NCI-H524 treated with DMSO at 0.1 percent for 48 hours (cell line): ENCODE results near the gene TFAP2E.
A peak's percentile ranks its signal among the peaks of the same experiment; 100 is the strongest.

Experiments
- DNase-seq: peaks from one replicate; lab custom pipeline; 2025; lab: John Stamatoyannopoulos, UW

Gene TFAP2E

DNA sequence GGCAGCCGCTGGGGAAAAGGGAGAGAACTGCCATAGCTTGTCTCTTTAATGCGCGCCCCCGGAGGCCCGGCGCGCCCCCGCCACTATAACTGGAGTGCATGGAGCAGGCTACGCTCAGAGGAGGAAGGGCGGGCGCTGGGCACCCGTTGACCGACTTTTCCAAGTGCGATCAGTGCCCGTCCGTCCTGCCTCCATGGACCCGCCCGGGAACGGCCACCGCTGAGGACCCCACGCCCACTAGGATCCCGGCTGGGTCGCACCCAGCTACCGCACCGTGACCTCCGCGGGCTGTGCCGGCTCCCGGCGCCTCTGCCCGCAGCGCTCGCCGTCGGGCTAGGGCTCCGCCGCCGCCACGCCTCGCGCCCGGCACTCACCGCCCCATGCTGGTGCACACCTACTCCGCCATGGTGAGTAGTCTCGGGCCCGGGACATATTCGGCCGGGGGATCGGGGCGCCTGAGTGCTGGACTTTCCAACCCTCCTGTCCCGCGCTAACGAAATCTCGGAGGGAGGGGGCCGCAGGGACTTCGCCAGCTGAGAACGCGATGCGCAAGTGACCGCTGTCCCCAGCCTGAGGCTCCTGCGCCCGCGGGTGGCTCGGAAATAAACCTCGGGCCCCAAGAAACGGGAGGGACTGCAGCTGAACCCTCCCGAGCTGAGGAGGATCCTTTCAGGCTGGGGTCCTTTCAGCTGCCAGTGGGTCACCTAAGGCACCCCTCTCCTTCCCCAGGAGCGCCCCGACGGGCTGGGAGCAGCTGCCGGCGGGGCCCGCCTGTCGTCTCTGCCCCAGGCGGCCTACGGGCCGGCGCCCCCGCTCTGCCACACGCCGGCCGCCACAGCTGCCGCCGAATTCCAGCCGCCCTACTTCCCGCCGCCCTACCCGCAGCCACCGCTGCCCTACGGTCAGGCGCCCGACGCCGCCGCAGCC lies at the start of gene TFAP2E:
Gene TFAP2E (plus strand): TSS at position 117 of the 927 bp plus-strand sequence. CDS start 264 bp downstream, at position 381.
- DNase-seq, result no peak

DNA sequence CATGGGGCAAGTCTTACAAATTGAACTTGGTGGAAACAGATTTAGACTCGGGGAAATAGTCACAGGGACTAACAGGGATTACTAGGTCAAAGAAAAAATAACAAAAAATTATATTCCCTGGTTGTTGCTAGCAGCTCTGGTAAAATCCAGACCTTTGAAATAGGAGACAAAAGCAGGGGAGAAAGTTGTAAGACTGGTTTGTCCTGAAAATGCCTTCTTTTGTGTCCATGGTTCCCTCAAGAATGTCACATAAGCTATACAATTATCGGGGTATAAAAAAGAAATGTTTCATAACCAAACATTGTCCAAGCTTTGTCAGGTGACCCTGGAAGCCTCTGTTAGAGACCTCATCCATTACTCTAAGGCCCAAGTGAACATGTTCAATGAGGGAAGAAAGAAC lies 49.0 kb upstream of the TFAP2E start:
- DNase-seq, result no peak

DNA sequence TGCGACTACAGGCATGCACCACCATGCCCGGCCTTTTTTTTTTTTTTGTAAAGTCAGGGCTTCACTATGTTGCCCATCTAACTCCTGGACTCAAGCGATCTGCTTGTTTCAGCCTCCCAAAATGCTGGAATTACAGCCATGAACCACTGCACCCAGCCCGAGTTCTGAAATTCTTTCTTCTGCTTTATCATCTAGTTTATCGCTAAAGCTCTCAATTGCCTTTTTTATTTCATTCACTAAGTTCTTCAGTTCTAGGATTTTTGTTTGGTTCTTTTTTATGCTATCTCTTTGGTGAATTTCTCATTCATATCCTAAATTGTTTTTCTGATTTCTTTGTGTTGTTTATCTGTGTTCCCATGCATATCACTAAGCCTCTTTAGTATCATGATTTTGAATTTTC lies 42.9 kb upstream of the TFAP2E start:
- DNase-seq, result no peak

DNA sequence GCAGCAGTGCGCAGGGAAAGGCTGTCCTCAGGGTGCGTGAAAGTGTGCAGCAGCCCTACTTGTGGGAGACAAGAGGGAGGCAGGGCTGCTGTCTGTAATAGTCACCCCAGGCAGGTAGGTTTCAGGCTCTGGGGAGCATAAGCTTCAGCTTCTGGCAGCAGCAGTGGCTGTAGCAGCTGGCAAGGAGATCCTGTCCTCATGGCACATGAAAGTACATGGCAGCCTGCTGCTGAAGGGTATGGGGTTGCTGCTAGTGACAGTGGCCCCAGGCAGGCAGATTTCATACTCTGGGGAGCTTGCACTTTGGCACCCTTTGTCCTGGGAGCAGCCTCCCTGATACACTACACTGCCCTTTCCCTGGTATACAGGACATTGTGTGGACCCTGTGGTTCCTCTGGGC lies 42.2 kb upstream of the TFAP2E start:
- DNase-seq, result no peak

DNA sequence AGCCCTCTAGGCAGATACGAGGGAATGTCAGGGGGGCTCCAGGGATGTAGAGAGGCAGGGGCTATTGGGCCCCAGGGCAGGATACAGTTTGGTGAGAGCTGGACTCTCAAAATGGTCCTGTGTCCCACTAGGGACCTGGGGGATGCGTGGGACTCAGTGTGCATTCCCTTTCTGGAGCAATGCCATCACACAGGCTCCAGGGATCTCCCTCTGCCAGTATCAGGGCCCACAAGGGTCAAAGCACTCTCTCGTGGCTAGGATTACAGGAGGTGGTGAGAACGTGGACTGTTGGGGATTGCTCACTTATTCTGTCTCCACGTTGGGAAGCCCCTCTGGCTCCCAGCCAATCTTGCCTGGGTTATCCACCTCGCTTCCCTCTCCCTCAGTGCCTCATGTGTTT lies 41.7 kb upstream of the TFAP2E start:
- no peak for DNase-seq

DNA sequence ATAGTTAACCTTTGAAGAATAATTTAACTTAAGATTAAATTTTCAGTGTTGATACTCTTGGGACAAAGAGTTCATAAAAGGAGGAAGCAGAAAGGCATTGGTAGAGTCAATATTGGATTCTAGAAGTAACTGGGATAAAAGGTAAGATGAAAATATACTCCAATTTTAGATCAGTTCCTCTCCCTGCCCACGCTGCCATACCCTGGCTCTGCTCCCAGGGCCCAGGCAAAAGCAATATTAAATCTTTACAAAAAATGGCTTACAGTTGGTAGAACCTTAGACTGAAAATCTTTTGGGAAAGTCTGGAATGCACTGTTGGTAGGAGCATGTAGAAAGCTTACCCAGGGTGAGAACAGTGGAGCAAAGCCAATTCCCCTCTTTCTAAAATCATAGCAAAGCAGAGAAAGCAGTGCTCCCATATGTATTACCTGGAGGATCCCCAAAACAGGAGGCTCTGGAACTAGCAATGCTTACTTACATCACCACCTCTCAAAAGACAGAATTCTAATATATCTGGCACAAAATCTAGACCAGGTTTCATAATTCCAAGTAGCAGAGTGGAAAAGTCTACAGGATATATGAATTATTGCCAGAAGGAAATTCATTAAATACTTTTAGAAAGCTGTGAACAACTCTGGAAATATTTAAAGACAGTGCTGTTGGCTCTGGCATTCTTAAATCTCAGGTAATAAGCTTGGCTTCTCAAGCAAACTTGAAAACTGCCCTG lies 40.5 kb upstream of the TFAP2E start:
- DNase-seq, result no peak

DNA sequence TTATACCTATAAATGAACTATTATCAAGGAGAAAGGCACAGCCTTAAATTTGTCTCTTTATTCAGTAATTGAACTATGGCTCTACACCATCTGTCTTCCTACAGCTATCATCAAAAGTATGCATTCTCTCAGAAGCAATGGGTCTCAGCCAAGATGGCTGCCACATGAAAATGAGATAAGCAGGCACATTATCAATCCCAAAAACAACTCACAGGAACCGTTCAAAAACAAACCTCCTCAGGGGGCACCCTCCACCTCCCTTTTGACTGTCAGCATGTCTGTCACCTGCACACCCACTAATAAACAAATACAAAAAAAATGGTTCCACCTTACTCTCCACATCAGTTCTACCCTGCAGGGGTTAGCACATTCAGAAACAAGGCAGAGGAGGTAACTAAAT lies 39.5 kb upstream of the TFAP2E start:
- DNase-seq, result no peak

DNA sequence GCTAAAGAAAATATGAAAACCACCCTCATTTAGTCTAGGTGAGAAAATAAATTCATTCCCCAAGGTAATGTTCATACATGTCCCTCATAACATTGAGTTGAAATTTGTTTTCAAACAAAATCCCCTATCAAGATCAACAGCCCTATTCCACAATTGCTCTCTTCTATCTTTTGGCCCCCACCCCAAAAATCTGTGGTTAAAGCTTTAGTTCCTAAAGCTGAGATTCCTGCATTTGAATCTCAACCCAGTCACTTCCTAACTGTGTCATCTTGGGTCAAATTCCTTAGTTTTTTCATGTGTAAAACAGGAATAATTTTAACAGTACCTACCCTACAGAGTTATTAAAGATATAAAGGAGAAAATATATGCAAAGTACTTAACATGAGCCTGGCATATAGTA lies 37.9 kb upstream of the TFAP2E start:
- DNase-seq, result no peak

DNA sequence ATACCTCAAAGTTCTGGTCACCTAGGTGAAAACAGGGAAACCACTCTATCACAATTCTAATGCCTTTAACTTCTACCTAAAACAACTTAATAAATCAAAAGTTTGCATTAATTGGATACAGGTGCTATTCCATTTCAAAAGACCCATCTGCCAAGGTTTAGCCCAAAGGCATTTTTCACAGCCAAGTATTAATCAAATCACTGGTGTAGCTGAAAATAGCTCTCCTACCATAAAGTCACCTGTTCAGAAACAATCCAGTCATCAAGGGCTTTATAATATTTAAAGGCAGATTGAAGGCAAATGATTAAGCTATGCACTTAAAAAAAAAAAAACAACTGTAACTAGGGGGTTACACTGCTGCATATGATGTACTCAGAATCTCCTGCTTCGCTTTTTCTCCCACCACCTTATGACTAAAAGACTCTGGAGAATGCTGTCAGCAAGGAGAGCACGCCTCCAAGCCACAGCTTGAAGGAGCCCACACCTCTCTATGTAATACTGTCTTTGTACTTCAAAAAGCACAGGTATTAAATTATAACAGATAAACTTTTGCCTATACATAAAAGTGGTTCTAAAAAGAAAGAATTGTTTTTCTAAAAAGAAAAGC lies 36.5 kb upstream of the TFAP2E start:
- DNase-seq, result no peak

DNA sequence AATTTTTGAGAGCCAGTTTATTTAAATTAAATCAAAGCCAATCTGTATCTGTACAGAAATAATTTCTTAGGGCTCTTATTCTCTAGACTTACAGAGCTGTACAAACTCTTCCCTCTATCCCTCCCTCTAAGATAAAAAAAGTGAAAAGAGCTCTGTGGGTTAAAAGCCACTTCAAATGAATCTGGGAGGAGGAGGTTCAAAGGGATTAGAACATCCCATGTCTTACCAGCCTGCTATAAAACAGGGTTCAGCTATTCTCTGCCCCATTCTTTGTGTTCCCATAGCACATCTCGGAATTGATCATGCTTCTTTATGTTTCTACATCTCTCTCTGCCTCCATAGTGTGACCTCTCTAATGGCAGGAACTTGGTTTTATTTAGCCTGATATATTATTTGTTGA lies 35.3 kb upstream of the TFAP2E start:
- DNase-seq, result no peak

DNA sequence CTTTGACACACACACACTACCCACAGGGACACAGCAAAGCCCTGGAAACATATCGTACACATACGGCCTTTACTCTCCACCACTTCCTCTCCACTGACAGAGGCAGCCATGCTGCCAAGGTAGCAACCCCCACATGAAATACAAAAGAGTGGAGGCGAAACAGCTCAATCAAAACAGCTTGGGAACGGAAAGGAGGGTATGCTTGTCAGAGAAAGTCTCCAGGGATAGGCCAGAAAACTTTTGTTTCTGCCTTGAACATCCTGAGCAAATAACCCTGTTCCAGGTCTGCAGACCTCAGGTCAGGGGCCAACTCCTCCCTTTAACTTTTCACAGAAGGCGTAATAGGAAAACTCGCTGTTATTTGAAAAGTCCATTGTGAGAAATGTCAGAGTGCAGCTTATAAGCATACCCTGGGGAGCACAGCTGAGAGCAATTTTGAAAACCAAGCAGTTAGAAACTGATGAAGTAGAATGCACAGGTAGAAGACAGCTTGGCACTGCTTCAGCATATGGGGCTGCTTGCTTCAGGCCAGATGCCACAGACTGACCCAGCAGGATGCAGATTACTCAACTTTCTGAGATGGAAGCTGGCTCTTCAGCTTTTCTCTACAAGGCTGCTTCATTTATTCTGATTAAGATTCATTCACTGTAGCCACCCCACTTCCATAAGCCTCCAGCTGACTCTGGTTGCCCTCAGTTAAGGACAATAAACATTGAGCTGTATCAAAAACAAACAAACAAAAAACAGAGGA lies 33.9 kb upstream of the TFAP2E start:
- DNase-seq, result peak; percentile 23

DNA sequence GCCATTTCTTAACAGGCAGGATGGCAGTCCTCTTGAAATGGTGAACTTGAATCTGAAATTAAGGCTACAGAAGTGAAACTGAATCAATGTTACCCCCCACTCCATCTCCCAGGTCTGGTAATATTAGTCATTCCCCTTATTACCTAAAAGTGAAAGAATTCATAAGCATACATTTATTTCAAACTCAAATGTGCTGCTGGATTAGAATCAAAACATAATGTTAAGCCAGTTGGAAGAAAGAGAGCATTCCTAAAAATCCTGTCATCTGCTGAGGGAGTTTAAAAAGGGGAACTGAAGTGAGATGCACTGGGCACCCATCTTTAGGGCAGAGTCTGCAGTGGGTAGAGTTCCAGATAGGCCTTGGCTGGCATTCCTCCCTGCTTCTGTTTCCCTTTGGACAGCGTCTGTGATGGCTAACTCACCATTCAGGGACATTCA lies 33.3 kb upstream of the TFAP2E start:
- no peak for DNase-seq

DNA sequence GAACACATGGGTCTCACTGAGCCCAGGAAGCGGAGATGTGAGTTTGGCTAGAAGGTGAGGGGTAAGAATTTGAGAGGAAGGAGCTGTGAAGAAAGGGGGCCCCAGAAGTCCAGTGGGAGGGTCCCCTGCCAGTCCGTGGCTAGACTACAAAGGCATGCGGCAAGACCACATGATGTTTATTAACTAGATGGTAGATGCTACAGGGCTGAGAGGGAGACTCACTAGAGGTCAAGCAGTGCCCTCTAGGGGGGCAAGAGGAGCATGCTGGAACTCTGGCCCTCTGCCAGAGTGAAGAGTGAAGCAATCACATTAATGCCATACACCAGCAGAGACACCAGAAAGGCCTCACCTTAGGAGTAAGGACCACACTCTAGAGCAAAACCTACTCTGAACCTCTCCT lies 28.1 kb upstream of the TFAP2E start:
- DNase-seq, result no peak

DNA sequence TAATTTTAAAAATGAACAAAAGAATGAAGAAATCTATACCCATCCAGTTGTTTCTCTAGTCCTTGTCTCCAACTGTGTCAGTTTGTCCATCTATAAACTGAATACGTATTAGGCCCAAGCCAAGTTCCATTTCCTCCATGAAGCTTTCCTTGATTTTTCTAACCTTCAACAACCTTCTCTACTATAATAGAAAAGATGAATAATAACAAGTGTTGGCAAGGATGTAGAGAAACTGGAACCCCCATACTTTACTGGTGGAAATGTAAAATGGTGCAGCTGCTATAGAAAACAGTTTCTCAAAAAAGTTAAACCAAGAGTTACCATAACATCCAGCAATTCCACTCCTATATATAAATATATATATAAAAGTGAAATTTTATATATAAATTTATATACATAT lies 26.5 kb upstream of the TFAP2E start:
- no peak for DNase-seq

DNA sequence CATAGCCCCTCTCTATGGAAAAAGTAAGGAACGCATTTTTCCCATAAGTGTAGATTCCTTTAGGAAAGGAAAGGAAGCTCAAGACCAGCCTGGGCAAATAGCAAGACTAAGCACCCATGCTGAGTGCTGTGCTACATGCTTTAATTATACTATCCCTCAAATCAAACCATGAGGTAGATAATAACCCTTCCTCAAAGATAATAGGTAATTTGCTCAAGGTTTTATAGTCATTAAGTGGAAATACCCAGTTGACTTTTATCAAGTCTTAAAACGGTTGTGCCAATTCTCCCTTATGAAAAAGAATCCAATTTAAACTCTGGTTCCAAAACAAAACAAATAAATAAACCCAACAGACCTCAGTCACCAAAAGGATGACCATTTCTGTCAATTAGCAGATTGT lies 19.3 kb upstream of the TFAP2E start:
- DNase-seq, result no peak

DNA sequence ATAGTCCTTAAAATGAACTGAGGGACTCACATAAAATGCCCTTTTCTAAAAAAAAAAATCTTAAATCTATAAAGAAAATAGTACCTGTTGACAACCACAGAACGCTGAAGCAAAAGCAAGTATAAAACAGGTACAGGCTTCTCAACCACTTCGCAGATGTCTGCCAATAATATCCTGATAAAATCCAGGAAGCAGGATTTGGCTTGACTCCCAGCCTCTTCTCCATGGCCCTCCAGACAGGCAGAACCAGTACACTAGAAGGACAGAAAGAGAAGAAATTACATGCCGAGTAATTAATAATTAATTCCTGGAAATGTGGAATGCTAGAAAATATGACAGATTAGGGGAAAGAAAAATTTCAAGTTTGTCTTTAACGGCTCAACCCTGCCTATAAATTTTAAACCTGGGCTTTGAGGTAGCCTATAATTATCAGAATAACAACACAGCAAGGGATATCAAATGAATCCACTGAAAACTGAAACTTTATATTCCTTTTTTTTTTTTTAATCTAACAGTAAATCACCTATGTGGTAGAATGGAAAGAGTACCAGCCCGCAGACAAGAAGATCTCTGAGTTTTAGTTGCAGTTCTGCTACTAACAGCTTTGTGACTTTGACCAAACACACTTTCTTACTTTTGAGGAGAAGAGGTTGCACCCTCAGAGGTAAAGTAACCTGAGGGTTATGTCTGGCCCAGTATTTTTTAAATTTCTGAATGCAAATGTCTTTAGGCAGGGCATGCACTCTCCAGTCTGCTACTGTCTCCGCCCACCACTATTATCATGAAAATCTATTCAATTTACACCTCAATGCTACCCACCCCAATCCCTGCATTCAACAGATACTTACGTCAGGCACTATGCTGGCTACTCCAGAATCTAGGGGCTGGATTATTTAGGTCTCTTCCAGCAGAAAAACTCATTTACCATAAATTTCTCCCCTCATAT lies 18.6 kb upstream of the TFAP2E start:
- no peak for DNase-seq

DNA sequence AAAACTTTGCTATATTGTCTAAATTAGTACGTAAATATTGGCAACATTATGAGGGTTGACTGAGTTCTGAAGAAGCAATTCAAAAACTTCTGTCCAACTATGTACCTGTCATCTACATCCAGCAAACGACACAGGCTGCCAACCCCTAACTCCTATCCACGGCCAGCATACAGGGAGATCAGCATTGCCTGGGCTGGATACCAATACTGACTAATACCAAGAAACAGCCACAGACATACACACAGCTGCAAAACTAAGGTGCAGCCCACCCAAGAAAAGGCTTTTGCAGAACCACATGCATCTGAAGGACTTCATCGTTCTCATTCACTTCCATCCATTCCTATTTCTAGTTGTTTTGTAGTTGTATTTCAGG lies 17.9 kb upstream of the TFAP2E start:
- DNase-seq, result no peak

DNA sequence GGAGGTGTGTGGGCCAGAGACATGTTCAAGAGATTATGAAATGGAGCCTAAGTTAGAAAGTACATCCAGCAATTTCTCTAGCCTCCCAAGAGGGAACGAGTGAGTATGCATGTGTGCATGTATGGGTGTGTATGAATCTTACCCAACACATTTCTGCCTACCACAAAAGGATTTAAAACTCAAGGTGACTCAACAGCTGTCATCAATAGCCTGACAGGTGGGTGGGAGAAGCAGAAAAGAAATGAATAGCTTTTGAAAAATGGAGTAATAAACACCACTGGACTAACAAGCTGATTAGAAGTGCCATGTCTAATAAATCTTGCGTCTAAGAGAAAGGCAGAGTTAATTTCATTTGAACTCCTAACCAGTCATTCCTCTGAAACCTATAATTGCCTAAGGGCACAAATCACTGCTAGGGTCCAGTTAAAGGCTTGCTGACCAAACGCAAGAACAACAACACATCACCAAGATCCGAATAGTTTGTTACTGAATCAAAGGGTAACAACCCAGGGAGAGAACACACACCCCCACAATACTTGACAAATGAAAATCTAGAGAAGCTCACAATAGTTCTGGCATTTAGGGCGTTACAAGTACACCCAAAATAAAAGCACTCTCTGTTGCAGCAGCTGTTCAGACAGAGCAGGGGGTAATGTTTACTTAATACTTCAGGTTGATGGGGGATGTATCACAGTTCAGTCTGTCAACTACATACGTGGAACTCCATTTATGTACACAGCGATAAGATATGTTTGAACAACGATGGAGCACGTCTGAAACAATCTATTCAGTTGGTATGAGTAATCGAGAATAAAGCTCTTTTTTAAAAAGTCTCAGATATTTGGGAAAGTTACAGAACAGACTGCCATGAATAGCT lies 17.3 kb upstream of the TFAP2E start:
- no peak for DNase-seq

DNA sequence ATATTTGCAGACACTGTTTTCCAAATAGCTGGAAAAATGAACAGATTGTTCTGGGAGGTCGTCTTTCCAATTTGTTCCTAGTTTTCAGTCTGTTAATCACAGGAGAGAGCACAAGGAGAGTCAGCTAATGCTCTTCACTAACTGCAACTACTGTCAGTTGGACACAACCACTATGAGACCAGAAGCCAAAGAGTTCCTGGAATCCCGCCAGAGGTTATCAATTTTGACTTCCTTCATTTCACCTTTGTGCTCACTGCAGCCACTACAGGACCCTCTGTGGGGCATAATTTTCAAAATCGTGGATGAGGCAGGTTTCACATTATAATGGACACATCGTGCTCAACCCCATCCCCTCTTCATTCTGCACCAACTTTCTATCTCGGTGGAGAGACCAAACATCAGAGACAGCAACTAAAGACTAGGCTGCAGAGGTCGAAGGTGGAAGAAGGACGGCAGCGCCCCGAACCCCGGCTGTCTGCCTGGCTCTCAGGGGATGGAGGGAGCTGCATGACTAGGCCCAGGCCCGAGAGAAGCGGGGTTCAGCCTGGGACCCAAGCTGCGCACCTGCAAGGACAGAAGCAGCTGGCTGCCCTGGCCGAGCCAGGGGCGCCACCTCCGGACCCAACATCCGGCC lies 16.5 kb upstream of the TFAP2E start:
- no peak for DNase-seq
